ENCODE results near the gene AHDC1.

- TF ChIP-seq CTCF (IDR thresholded peaks at IDR 0.05; ENCODE audit: extremely low read depth in 1 of 2, insufficient read depth in 1 of 2, low read depth in 1 of 2, low read length in 2 of 2) (no peak), GATA2 (IDR thresholded peaks at IDR 0.05; ENCODE audit: insufficient read depth, insufficient read length, low read depth, low read length) (no peak), POLR2A (IDR thresholded peaks at IDR 0.05; ENCODE audit: low read depth, low read length) (no peak)
- TF ChIP-seq, protein P1, sequence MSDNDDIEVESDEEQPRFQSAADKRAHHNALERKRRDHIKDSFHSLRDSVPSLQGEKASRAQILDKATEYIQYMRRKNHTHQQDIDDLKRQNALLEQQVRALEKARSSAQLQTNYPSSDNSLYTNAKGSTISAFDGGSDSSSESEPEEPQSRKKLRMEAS (IDR thresholded peaks at IDR 0.05; ENCODE audit: insufficient read depth, insufficient read length): no peak
Observed at GRCh38 chr1:27648602-27649305, 44.8 kb upstream of the AHDC1 start.
